ENCODE measurements around the gene PKN1. TPM values are rescaled to one million over a fixed set of nuclear protein-coding genes. Genes with fewer than 3 reads are reported as not detected.

Gene PKN1
- total RNA-seq, 2 experiments from 2014 or later, result 171 TPM

GRCh38 chr19:14517840-14518505, 84.9 kb downstream of the PKN1 start, which contains the start of gene DNAJB1:
Gene DNAJB1, minus strand, starts transcription at chr19:14518397. Its CDS starts 48 bp downstream, at chr19:14518349.
- TF ChIP-seq, protein P1, sequence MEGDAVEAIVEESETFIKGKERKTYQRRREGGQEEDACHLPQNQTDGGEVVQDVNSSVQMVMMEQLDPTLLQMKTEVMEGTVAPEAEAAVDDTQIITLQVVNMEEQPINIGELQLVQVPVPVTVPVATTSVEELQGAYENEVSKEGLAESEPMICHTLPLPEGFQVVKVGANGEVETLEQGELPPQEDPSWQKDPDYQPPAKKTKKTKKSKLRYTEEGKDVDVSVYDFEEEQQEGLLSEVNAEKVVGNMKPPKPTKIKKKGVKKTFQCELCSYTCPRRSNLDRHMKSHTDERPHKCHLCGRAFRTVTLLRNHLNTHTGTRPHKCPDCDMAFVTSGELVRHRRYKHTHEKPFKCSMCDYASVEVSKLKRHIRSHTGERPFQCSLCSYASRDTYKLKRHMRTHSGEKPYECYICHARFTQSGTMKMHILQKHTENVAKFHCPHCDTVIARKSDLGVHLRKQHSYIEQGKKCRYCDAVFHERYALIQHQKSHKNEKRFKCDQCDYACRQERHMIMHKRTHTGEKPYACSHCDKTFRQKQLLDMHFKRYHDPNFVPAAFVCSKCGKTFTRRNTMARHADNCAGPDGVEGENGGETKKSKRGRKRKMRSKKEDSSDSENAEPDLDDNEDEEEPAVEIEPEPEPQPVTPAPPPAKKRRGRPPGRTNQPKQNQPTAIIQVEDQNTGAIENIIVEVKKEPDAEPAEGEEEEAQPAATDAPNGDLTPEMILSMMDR (IDR thresholded peaks at IDR 0.05), result no peak
- Histone ChIP-seq H3K4me3 (ENCODE audit: low read length) (peak within 1 kb of the TSS; percentile 93), H3K27me3 (ENCODE audit: control insufficient read depth in 1 of 2, insufficient read depth in 2 of 2, low read length in 2 of 2) (no peaks in the 10 kb centered on the region), H3K27ac (ENCODE audit: low read depth in 1 of 2, low read length in 2 of 2) (peak within 1 kb of the TSS; percentile 91 to 97), H3K36me3 (ENCODE audit: insufficient read depth, low read length) (peaks cover 31% of the 10 kb centered on the region), H3K4me1 (ENCODE audit: insufficient read depth, low read length) (peaks cover 79% of the 10 kb centered on the region), H3K9me3 (ENCODE audit: control insufficient read depth in 1 of 2, insufficient read depth in 1 of 2, low read length in 2 of 2) (no peaks in the 10 kb centered on the region)
- CTCF ChIA-PET, result interaction anchor here (0.5 to 3.5 kb wide), 9 partner anchors 11 to 54 kb away, joined by 3 to 29 read pairs (median 4); partner anchors contain the start of genes GIPC1, NDUFB7 and PTGER1
- Mint-ChIP-seq H3K4me3 (peak within 1 kb of the TSS; percentile 100), H3K4me1 (ENCODE audit: low read depth) (peaks cover 82% of the 10 kb centered on the region), H3K27me3 (no peaks in the 10 kb centered on the region), H3K9me3 (no peaks in the 10 kb centered on the region), H3K36me3 (ENCODE audit: low read depth) (peaks cover 61% of the 10 kb centered on the region), H3K27ac (peak within 1 kb of the TSS; percentile 100)
- DNase-seq (peak in 11 of 14 experiments; percentile 49 to 98 (median 67)), ATAC-seq (ENCODE audit: poor library complexity) (peak; percentile 7)
- POLR2A ChIA-PET, result interaction anchor here (0.5 to 9.8 kb wide), 33 partner anchors 10 to 1853 kb away, joined by 3 to 430 read pairs (median 4); partner anchors contain the start of genes ADGRE5, ASF1B, GIPC1 and IL27RA
- intact Hi-C loops (cut with DNase I, micrococcal nuclease), result loop anchor here (1.0 kb wide), 2 partner anchors 11 kb away; partner anchors contain the start of gene TECR (in 2 of the 2)

- peaks cover 88% of the 10 kb centered on the region for H3K4me1 ChIP-seq (ENCODE audit: insufficient read depth, low read length)
- POLR2A ChIA-PET, result interaction anchor here (1.3 to 9.8 kb wide), 7 partner anchors 11 to 1805 kb away, joined by 3 to 430 read pairs (median 12); partner anchors contain the start of genes ADGRE5, IL27RA, KLF2 and NDUFB7
These were observed 86.2 kb downstream of the PKN1 start for GRCh38 chr19:14519245-14519859.

More at GRCh38 chr19:14519245-14519859, 86.2 kb downstream of the PKN1 start:
- intact Hi-C loops (cut with DNase I, micrococcal nuclease), result no loop called here
- DNase-seq (peak in 1 of 14 experiments; percentile 38), ATAC-seq (ENCODE audit: poor library complexity) (no peak)
- Histone ChIP-seq H3K27ac (ENCODE audit: low read depth in 1 of 2, low read length in 2 of 2) (peak overlapping the region; percentile 86 to 89), H3K27me3 (ENCODE audit: control insufficient read depth in 1 of 2, insufficient read depth in 2 of 2, low read length in 2 of 2) (no peaks in the 10 kb centered on the region), H3K36me3 (ENCODE audit: insufficient read depth, low read length) (peaks cover 26% of the 10 kb centered on the region), H3K9me3 (ENCODE audit: control insufficient read depth in 1 of 2, insufficient read depth in 1 of 2, low read length in 2 of 2) (no peaks in the 10 kb centered on the region), H3K4me3 (ENCODE audit: low read length) (no peak overlapping the region)
- H3K27ac Mint-ChIP-seq, result peak overlapping the region; percentile 100
- CTCF ChIA-PET, result interaction anchor here (0.9 to 1.4 kb wide), 4 partner anchors 9 to 37 kb away, joined by 3 to 5 read pairs (median 4); partner anchors contain the start of gene TECR
- H3K9me3 Mint-ChIP-seq, result no peaks in the 10 kb centered on the region
- TF ChIP-seq, protein P1 (IDR thresholded peaks at IDR 0.05), result no peak
- H3K4me1 Mint-ChIP-seq (ENCODE audit: low read depth), result peaks cover 81% of the 10 kb centered on the region
- no peaks in the 10 kb centered on the region for H3K27me3 Mint-ChIP-seq
- peak overlapping the region; percentile 100 for H3K4me3 Mint-ChIP-seq
- peaks cover 47% of the 10 kb centered on the region for H3K36me3 Mint-ChIP-seq (ENCODE audit: low read depth)
